ENCODE data around the gene ZNF324B.
"Not testable (repeated sequence)": the region's sequence is repeated elsewhere in the genome, so short reads cannot be mapped to it uniquely, and the experiment has no call there.

The ZNF324B gene

DNA sequence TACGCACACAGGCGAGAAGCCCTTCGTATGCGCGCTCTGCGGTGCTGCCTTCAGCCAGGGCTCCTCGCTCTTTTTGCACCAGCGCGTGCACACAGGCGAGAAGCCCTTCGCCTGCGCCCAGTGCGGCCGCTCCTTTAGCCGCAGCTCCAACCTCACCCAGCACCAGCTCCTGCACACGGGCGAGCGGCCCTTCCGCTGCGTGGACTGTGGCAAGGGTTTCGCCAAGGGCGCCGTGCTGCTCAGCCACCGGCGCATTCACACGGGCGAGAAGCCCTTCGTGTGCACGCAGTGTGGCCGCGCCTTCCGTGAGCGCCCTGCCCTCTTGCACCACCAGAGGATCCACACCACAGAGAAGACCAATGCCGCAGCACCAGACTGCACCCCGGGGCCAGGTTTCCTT, 4.7 kb downstream of the ZNF324B start:
- no peak for DNase-seq

DNA sequence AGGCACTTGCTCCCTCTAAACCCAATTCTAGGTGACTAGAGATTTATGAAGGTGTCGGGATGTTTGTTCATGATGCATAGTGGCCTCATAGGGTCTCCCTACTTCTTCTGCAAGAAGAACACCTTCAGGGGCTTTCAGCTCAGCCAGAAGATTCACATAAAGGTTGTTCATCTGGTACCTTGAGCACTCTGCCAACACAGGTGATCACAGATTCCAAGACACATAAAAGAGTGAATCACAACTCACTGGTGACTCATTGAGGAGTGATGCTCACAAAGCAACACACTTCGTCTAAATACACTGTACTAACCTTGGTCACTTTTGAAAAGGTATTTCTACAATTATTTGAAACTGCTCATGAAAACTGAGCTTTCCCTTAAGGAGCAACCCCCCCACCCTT, 8.6 kb downstream of the ZNF324B start:
- no peak for DNase-seq

DNA sequence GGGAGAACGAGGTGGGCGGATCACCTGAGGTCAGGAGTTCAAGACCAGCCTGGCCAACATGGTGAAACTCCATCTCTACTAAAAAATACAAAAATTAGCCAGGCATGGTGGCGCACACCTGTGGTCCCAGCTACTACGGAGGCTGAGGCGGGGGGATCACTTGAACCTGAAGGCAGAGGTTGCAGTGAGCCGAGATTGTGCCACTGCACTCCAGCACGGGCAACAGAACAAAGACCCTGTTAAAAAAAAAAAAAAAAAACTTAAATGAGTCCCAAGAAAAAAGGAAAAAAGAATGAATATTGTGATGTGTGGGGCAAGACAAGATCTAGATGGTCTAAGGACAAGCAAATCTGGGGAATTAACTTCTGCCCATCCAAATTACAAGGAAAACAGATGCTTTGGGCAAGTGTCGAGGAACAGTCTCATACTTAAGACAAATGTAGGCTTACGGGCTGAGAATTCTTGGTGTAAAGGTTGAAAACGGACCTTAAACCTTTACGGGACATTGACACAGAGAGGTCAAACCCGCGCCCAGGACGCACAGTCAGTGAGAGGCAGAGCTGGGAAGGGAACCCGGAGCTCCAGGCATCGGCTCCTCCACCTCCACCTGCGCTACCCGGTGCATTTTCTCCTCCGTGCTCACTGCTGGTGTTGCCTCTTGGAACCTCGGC, 14.8 kb downstream of the ZNF324B start:
- DNase-seq: no peak

DNA sequence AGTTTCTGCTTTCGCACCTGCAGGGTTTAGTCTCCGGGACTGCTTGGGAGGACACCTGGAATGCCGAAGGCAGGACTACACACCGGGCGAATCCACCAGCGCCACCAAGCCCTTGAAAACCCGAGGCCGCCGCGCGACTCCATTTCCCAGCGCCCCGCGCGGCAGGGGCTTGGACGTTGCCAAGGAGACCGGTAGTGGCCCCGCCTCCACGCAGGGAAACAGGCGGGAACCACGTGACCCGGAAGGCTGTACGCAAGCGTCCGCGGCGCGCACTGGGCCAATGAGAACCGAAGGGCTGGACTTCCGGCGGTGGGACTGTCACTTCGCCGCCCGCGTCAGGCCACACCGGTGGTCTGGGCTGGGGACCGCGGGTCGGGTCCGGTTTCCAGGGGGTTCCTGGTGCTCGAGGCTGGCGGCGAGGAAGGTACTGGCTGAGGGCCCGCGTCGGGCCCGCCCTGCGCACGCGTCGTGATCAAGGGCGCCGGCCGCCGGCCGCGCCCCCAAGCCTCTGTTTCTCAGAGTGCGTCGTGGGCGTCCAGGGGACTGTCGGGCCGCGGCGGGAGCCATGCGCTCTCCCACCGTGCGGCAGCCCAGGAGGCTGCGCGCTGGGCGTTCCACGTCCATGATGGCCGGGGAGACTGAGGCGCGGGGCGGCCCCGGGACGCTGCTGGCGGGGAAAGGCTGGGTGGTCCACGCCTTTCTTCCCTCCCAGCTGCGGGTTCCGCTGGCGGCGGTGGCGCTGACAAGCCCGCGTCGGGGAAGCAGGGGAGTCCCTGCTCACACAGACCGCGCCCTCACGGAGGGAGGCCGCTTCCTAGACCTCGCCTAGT, 15.6 kb downstream of the ZNF324B start, which contains the start of gene ZNF324:
Gene ZNF324 (plus strand): TSS at position 321 of the 830 bp plus-strand sequence. CDS start 2,106 bp downstream, outside the sequence.
- DNase-seq: peak; percentile 98

DNA sequence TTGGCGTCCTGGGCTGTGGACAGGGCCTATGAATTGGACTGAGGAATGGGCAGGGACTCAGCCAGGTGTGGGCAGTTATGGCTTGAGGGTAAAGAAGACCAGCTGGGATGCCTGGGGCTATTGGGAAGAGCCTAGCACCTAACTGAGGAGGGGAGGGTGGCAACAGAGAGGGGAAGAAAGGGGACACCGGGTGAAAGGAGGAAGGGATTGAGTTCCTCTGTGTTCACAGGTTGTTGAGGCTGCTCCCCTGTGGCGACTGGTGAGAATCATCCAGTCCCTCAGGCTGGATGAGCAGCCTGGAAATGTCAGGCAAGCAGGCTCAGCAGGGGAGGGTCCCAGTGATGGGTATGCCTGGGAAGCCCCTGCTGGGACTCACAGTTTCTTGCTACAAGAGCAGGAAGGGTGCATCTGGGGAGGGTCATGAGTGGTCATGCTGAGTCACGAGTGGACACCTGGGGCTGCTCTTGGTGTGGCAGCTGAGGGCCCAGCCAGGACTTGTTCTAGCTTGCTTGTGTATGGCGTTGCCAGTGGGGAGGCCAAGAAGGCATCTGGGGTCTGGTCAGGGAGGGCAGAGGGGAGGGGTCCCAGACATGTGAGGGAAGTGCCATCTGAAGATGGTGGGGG, 16.9 kb downstream of the ZNF324B start:
- no peak for DNase-seq

DNA sequence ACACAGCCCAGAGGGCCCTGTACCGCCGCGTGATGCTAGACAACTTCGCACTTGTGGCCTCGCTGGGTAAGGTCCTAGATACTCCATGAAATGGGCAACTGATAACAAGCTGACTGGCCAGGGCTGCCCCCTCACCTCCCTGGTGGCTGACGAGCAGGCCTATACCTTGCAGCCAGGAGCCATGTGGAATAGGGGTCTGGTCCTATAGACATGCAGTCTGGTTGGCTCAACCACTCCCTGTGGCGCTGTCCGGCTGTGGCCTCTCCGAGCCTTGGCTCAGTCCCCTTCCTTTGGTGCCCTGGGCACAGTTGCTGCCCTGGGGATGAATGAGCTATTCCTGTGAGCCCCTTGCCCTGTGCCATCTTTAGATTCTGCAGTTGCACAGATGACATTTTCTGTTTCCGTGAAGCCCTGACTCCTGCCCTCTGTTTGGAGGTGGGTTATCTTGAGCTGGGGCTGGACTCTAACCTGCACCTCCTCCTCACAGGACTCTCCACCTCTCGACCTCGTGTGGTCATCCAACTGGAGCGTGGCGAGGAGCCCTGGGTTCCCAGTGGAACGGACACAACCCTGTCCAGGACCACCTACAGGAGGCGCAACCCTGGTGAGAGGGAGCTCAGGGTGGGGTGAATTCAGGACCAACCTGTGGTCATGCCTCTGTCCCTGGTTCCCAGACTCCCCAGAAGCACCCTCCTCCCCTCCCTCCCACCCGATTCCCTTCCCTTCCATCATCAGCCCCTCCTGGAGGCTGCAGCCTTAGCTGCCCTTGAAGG, 18.0 kb downstream of the ZNF324B start:
- no peak for DNase-seq

DNA sequence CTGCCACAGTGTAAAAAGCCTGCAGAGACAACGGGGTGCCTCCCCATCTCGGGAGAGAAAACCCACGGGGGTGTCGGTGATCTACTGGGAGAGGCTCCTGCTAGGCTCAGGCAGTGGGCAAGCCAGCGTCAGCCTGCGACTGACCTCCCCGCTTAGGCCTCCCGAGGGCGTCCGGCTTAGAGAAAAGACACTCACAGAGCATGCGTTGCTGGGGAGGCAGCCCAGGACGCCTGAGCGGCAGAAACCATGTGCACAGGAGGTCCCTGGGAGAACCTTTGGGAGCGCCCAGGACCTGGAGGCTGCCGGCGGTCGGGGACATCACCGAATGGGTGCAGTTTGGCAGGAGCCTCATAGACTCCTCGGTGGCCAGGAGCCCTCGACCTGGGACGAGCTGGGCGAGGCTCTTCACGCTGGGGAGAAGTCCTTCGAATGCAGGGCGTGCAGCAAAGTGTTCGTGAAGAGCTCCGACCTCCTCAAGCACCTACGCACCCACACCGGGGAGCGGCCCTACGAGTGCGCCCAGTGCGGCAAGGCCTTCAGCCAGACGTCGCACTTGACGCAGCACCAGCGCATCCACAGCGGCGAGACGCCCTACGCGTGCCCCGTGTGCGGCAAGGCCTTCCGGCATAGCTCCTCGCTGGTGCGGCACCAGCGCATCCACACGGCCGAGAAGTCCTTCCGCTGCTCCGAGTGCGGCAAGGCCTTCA, 19.6 kb downstream of the ZNF324B start:
- not testable (repeated sequence) for DNase-seq

DNA sequence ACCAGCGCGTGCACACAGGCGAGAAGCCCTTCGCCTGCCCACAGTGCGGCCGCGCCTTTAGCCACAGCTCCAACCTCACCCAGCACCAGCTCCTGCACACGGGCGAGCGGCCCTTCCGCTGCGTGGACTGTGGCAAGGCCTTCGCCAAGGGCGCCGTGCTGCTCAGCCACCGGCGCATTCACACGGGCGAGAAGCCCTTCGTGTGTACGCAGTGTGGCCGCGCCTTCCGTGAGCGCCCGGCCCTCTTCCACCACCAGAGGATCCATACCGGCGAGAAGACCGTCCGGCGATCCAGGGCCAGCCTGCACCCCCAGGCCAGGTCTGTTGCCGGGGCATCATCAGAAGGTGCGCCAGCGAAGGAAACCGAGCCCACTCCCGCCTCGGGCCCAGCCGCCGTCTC, 20.3 kb downstream of the ZNF324B start:
- DNase-seq: no peak

DNA sequence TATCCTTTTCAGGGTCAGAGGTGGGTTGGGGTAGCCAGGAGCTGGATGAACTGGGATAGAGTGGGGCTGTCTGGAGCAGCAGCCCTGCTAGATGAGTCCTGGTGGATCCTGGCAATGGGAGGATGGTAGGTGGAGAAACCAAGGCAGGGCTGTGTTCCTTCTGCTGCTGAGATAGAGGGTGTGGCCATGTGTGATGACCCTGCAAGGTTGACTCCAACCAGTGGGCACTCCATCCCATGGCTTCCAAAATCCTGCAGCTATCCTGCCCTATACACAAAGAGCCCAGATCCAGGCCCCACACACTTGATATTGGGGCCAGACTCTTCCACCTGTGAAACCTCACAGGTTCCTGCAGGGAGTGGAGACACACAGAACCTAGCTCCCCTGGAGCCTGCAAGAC, 22.4 kb downstream of the ZNF324B start:
- no peak for DNase-seq

DNA sequence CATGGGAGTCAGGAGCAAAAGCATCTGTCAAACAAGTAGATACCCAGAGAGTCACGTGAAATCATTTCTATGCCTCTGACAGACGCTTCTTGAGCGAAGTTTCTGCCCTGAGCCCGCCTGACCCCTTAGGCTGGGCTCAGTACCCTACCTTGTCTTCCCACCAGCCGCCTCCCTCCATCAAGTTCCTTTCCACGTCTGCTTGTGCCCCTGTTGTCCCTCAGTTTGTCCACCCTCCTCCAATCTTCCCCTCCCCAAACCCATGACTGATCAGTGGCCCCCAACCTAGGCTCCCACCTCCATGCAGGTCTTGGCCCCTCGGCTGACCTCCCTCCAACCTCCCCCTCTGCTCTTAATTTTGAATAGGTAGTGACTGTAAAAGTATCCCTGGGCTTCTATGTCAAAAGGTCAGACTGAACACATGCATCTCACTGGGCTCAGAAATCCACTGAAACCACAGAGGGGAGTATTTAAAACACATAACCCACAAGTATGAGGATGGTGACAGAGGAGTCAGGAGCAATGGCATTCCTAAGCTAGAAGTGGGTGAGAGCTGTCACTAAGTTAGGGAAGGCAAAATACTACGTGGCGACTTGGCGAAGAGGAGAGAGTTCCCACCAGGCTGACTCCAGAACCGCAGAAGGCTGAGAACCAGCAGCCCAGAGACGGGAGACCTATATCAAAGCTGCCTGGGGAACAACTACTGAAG, 23.0 kb downstream of the ZNF324B start:
- no peak for DNase-seq

DNA sequence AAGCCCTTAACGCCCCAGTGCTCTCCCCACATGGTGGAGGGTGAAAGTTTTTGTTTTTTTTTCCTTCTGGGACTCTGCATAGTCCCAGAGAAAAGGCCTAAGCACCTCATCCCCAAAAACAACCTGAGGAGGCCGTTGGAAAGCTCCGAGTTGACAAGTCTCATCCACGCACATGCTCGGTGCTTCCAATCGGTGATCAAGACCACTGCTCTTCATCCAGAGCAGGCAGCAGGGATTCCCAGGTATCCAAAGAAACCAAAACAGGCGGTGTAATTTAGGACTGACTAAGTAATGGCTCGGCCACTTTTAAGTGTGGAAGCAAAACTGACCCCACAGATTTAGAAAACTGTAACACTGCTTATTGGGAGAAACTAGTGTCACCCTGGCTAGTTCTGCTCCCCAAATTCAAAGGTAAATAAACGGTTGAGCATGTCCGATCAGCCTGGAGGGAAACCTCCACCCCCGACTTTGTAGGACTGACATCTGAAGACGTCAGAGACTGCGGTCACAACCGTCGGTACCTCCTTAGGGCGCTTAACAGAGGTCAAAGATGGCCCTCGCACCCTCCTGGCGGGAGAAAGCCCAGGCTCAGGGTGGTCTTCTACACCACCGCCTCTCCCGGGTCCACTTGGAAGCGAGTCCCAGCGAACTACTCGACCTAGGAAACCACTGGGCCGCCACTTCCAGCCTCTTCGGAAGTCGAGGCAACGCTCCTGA, 23.7 kb downstream of the ZNF324B start:
- no peak for DNase-seq

DNA sequence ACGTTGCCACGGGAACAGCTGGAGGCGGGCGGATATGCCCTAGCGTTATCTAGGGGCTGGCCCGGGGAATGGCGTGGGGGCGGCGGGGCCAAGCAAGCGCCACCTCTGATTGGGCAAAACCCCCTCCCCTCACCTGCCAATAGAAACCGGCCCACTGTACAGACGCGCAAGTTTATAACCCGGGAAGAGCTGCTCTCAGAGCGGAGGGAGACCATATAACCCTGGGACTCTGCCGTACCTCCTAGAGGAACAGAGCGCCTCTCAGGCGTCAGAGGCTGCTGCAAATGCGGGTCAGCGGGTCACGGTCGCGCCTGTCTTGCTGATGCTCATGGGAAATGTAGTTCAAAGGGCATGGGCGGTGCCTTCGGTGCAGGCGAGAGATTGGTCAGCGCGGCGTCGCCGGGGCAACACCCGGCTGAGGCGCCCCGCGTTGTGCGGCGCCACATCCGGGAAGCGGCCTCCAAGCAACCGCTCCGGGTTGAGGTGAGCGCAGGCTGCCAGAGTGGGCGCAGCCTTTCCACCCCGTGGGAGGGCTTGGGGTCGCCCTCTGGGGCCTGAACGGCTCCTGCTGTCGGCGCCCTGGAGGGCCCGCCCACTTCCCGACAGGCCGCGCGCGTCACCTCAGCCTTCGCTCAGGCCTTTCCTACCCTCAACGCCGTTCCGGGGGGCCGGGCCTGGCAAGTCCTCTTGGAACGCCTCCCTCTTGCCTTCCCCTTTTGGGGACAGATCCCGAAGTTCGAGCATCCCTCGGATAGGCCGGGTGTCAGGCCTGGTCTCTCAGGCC, 24.5 kb downstream of the ZNF324B start, which contains the start of gene ZNF446:
Gene ZNF446 (plus strand): TSS at position 639 of the 784 bp plus-strand sequence. CDS start 867 bp downstream, outside the sequence.
- peak; percentile 95 for DNase-seq

DNA sequence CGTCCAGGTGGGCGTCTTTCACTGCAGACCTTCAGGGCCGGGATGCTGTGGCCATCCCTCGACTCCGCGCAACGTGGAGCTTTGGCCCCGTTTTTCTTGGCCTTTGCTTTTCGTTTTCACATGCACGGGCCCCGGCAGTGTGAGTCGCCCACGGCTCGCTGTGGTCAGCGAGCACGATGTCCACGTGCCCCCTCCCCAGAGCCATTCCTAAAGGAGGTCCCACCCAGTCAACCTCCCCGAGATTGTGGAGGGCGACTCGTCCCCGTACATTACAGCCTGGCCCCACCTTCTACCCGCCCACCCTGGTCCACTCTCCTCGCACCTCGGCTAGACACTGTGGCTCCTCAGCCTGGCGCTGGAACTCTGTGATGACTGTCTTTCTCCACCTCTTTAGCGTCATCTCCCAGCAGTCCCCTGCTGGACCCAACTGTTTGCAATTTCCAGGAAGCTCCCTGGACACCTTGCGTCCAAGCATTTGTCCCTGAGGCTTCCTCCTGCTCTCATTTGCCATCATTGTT, 25.1 kb downstream of the ZNF324B start:
- no peak for DNase-seq

DNA sequence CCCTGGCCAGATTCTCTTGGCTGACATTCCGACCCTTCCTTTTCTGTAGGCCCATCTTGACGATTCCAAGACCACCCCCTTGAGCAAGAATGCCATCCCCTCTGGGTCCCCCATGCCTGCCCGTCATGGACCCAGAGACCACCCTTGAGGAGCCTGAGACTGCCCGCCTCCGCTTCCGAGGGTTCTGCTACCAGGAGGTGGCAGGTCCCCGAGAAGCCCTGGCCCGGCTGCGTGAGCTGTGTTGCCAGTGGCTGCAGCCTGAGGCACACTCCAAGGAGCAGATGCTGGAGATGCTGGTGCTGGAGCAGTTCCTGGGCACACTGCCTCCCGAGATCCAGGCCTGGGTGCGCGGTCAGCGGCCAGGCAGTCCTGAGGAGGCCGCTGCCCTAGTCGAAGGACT, 25.7 kb downstream of the ZNF324B start:
- no peak for DNase-seq

DNA sequence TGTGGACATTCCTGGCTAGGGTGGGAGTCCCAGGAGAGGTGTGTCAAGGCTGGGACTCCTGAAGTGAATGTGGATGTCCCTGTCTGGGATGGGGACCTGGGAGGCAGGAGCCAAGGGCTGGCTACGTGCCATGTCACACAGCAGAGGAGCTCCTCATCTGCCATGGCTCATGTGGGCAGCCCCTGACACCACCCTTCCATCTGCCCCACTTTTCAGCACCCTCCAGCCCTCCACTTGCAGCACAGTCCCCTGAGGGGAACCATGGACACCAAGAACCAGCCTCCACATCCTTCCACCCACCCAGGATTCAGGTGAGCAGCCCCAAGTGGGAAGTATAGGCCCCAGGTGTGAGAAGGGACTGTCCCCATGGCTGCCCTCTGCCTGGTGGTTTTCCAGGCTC, 26.4 kb downstream of the ZNF324B start:
- no peak for DNase-seq

DNA sequence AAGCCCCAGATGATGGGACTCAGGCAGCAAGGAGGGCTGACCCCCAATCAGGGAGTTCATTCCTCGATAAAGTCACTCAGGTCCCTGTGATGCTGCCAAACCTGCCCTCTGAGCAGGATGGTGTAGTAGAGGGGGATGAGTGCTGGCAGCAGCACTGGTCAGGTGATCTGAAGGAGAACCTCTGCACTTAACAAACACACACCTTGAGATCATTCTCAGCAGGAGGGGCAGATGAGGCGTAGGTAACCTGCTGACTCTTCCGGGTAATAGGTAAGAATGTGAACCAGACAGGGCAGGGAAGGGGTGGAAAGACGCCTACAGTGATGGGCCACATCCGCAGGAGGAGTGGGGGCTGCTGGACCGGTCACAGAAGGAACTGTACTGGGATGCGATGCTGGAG, 27.9 kb downstream of the ZNF324B start:
- no peak for DNase-seq

DNA sequence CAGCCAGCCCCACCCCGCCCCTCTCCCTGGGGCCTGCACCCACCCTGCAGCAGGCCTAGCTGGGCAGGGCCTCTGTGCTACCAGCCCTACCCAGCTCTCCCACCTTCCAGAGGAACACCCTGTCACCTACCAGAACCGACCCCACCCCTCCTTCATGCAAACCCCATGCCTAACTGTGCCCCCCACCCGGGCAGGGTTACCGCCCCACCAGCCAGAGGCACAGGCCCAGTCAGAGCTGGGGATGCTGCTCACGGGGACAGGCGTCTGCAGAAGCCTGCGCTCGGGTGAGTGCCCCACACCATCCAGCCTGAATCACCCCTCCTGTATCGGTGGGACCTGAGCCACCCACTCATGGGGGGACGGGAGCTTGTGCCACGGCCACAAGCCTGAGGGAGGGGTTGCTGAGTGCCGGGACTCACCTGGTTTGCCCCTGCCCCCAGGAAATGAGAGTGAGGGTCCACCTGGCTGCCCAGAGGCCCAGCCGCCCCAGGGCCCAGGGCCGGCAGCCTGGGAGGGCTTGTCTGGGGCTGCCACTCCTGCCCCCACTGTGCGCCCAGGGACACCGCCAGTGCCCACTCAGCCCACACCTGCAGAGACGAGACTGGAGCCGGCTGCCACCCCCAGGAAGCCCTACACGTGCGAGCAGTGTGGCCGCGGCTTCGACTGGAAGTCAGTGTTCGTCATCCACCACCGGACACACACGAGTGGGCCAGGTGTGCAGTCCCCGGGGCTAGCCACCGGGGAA, 28.5 kb downstream of the ZNF324B start:
- no peak for DNase-seq

DNA sequence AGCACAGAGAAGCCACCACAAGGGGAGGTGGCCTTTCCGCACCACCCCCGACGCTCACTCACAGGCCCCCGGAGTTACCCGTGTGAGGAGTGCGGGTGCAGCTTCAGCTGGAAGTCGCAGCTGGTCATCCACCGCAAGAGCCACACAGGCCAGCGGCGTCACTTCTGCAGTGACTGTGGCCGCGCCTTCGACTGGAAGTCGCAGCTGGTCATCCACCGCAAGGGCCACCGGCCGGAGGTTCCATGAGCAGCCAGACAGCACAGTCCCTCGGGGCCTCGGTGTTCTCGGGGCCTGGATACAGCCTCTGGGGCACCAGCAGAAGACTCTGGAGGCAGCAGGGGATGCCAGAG, 29.0 kb downstream of the ZNF324B start:
- no peak for DNase-seq

DNA sequence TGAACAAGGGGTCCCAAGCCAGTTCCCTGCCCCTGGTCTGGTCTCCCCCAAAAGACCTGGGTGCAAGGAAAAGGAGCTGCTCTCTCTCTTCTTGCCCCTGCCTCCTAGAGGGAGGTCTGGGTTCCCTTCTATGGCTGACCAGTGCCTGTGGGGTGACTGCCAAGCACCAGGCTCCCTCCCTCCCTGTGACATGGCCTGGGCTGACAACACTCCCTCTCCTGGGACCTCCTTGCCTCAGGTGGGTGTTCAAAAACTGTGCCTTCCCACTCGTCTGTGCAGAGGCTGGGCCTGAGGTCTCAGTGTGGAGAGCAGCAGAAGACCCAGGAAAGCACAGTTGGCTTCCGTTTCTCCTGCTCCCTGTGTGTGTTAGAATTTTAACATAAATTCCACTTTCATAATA, 29.4 kb downstream of the ZNF324B start:
- no peak for DNase-seq

Data from activated naive CD4-positive, alpha-beta T cell treated with anti-CD3 and anti-CD28 coated beads, Interleukin-2, amount 50 U/mL, for 16 hours (primary cell).